Measurements from ENCODE around the gene FADS2. TPM values are rescaled to one million over a fixed set of nuclear protein-coding genes. Genes with fewer than 3 reads are reported as not detected.

Gene FADS2
- total and polyA plus RNA-seq, 2 experiments from 2014 or later: 124 to 392 TPM

DNA sequence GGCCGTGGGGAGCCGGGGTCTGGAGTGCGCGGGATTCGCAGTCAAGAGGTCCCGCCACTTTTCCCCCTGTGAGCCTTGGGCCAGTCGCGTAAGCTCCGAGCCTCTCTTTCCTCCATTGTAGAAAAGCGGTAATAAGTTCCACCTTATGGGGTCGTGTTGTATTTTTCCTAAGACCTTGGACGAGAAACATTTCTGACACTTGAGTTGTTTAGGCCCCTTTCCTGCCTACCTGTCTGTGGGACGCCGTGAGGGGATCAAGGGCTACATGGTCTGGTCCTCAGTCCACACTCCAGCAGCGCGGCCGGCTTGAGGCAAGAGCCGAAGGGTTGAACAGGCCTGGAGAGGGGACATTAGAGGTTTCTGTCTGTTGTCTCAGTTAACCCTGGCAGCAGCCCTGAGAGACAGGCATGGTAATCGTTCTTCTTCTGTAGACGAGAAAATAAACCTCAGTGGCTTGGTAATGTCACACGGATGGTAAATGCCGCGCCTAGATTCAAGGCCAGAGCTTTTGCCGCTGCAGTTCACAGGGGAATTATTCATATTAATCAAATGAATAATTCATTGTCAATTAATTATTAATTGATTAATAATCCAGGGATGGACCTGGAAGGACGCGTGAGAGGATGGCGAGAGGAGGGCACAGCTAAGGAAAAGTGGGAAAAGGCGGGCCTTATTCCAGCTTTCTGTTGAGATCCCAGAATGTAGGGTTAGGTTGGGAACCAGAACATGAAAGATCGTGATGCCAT, 34.8 kb upstream of the FADS2 start (continued):
- TF ChIP-seq, protein P1, sequence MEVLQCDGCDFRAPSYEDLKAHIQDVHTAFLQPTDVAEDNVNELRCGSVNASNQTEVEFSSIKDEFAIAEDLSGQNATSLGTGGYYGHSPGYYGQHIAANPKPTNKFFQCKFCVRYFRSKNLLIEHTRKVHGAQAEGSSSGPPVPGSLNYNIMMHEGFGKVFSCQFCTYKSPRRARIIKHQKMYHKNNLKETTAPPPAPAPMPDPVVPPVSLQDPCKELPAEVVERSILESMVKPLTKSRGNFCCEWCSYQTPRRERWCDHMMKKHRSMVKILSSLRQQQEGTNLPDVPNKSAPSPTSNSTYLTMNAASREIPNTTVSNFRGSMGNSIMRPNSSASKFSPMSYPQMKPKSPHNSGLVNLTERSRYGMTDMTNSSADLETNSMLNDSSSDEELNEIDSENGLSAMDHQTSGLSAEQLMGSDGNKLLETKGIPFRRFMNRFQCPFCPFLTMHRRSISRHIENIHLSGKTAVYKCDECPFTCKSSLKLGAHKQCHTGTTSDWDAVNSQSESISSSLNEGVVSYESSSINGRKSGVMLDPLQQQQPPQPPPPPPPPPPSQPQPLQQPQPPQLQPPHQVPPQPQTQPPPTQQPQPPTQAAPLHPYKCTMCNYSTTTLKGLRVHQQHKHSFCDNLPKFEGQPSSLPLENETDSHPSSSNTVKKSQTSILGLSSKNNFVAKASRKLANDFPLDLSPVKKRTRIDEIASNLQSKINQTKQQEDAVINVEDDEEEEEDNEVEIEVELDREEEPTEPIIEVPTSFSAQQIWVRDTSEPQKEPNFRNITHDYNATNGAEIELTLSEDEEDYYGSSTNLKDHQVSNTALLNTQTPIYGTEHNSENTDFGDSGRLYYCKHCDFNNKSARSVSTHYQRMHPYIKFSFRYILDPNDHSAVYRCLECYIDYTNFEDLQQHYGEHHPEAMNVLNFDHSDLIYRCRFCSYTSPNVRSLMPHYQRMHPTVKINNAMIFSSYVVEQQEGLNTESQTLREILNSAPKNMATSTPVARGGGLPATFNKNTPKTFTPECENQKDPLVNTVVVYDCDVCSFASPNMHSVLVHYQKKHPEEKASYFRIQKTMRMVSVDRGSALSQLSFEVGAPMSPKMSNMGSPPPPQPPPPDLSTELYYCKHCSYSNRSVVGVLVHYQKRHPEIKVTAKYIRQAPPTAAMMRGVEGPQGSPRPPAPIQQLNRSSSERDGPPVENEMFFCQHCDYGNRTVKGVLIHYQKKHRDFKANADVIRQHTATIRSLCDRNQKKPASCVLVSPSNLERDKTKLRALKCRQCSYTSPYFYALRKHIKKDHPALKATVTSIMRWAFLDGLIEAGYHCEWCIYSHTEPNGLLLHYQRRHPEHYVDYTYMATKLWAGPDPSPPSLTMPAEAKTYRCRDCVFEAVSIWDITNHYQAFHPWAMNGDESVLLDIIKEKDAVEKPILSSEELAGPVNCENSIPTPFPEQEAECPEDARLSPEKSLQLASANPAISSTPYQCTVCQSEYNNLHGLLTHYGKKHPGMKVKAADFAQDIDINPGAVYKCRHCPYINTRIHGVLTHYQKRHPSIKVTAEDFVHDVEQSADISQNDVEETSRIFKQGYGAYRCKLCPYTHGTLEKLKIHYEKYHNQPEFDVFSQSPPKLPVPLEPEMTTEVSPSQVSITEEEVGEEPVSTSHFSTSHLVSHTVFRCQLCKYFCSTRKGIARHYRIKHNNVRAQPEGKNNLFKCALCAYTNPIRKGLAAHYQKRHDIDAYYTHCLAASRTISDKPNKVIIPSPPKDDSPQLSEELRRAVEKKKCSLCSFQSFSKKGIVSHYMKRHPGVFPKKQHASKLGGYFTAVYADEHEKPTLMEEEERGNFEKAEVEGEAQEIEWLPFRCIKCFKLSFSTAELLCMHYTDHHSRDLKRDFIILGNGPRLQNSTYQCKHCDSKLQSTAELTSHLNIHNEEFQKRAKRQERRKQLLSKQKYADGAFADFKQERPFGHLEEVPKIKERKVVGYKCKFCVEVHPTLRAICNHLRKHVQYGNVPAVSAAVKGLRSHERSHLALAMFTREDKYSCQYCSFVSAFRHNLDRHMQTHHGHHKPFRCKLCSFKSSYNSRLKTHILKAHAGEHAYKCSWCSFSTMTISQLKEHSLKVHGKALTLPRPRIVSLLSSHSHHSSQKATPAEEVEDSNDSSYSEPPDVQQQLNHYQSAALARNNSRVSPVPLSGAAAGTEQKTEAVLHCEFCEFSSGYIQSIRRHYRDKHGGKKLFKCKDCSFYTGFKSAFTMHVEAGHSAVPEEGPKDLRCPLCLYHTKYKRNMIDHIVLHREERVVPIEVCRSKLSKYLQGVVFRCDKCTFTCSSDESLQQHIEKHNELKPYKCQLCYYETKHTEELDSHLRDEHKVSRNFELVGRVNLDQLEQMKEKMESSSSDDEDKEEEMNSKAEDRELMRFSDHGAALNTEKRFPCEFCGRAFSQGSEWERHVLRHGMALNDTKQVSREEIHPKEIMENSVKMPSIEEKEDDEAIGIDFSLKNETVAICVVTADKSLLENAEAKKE (CRISPR knock-in tag; IDR thresholded peaks at IDR 0.05): no peak

DNA sequence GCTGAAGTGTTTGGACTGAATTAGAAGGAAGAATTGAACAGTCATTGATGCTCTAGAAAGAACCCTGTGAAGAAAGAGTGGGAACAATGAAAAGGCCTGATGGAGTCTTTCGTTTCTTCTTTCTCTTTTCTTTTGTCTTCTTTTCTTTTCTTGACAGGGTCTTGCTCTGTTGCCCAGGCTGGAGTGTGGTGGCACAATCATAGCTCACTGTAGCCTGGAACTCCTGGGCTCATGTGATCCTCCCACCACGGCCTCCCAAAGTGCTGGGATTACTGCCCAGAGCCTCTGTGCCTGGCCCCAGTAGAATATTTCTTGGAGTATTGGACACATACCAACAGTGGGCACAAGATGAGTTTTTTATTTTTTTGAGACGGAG, 34.3 kb upstream of the FADS2 start:
- H3K27me3 Mint-ChIP-seq (ENCODE audit: insufficient read depth, low read depth, poor library complexity): peaks cover 9% of the 10 kb centered on the region
- no peak overlapping the region for H2AFZ ChIP-seq
- peaks cover 3% of the 10 kb centered on the region; the same call in 1 of the 2 replicates for H3K36me3 ChIP-seq (ENCODE audit: insufficient read depth)
- H3K9me3 Mint-ChIP-seq: no peaks in the 10 kb centered on the region
- H3K4me3 Mint-ChIP-seq: peak overlapping the region; percentile 91
- peak overlapping the region; percentile 92; the same call in 1 of the 2 replicates for H3K27ac ChIP-seq (ENCODE audit: low read depth)
- peak overlapping the region; percentile 82 for H3K4me3 ChIP-seq
- peaks cover 4% of the 10 kb centered on the region; the same call in 1 of the 2 replicates for H4K20me1 ChIP-seq (replicated peaks; ENCODE audit: insufficient read depth)
- no peak for DNase-seq (ENCODE audit: low spot score)
- H3K9me2 ChIP-seq (ENCODE audit: insufficient read depth): no peaks in the 10 kb centered on the region
- peaks cover 54% of the 10 kb centered on the region for H3K79me2 ChIP-seq (replicated peaks; ENCODE audit: insufficient read depth)
- no peak for ATAC-seq
- peaks cover 68% of the 10 kb centered on the region for H3K36me3 Mint-ChIP-seq (ENCODE audit: low read depth)
- peak overlapping the region; percentile 87 for H3K4me2 ChIP-seq
- H3K27me3 ChIP-seq (ENCODE audit: insufficient read depth): no peaks in the 10 kb centered on the region
- 0 out of 2 replicates have a peak, but pooled peaks cover 5% of the 10 kb centered on the region for H3K4me1 ChIP-seq (ENCODE audit: insufficient read depth)
- H3K27ac Mint-ChIP-seq: peak overlapping the region; percentile 100
- H3F3A ChIP-seq (replicated peaks; ENCODE audit: low read depth): peaks cover 24% of the 10 kb centered on the region; the same call in 1 of the 2 replicates
- H3K4me1 Mint-ChIP-seq: peaks cover 17% of the 10 kb centered on the region
- TF ChIP-seq, protein P1 (CRISPR knock-in tag; IDR thresholded peaks at IDR 0.05): no peak
- no peak for TF ChIP-seq JUNB (IDR thresholded peaks at IDR 0.05; ENCODE audit: unreplicated experiment)
- TF ChIP-seq POLR2AphosphoS5 (IDR thresholded peaks at IDR 0.05; ENCODE audit: low read depth): no peak
- TF ChIP-seq, protein P2, sequence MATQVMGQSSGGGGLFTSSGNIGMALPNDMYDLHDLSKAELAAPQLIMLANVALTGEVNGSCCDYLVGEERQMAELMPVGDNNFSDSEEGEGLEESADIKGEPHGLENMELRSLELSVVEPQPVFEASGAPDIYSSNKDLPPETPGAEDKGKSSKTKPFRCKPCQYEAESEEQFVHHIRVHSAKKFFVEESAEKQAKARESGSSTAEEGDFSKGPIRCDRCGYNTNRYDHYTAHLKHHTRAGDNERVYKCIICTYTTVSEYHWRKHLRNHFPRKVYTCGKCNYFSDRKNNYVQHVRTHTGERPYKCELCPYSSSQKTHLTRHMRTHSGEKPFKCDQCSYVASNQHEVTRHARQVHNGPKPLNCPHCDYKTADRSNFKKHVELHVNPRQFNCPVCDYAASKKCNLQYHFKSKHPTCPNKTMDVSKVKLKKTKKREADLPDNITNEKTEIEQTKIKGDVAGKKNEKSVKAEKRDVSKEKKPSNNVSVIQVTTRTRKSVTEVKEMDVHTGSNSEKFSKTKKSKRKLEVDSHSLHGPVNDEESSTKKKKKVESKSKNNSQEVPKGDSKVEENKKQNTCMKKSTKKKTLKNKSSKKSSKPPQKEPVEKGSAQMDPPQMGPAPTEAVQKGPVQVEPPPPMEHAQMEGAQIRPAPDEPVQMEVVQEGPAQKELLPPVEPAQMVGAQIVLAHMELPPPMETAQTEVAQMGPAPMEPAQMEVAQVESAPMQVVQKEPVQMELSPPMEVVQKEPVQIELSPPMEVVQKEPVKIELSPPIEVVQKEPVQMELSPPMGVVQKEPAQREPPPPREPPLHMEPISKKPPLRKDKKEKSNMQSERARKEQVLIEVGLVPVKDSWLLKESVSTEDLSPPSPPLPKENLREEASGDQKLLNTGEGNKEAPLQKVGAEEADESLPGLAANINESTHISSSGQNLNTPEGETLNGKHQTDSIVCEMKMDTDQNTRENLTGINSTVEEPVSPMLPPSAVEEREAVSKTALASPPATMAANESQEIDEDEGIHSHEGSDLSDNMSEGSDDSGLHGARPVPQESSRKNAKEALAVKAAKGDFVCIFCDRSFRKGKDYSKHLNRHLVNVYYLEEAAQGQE (IDR thresholded peaks at IDR 0.05; ENCODE audit: unreplicated experiment): no peak
